ENCODE measurements around the gene MAP3K5. TPM values are rescaled to one million over a fixed set of nuclear protein-coding genes. Genes with fewer than 3 reads are reported as not detected.

MAP3K5 gene
- total RNA-seq, 1 donor from 2014 or later, result 4.5 TPM

GRCh38 chr6:136751991-136752390 is 40.3 kb downstream of the MAP3K5 start:
- DNase-seq (ENCODE audit: extremely low read depth, low read depth, low spot score), result no peak

DNA sequence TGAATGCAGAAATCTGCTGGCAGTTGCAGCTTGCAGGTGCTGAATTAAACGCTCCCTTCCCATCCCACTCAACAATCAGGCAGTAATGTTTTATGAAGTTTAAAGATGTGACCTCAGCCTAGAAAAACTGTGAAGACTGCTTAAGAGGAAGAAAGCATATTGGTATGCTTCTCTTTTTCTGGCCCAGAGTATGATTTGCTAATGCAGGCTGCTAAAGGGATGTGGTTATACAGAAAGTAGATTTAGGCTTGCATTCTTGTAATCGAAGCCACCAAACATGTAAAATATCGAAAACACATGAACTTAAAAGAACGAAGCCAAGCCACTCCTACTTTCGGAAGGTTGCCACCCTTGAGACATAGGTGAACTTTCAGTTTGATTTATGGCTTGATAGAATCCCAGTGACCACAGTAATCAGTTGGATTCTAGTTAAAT is 40.7 kb downstream of the MAP3K5 start:
- DNase-seq (ENCODE audit: extremely low read depth, low read depth, low spot score), result no peak

GRCh38 chr6:136750696-136751521 is 41.4 kb downstream of the MAP3K5 start:
- DNase-seq (ENCODE audit: extremely low read depth, low read depth, low spot score), result no peak

DNA sequence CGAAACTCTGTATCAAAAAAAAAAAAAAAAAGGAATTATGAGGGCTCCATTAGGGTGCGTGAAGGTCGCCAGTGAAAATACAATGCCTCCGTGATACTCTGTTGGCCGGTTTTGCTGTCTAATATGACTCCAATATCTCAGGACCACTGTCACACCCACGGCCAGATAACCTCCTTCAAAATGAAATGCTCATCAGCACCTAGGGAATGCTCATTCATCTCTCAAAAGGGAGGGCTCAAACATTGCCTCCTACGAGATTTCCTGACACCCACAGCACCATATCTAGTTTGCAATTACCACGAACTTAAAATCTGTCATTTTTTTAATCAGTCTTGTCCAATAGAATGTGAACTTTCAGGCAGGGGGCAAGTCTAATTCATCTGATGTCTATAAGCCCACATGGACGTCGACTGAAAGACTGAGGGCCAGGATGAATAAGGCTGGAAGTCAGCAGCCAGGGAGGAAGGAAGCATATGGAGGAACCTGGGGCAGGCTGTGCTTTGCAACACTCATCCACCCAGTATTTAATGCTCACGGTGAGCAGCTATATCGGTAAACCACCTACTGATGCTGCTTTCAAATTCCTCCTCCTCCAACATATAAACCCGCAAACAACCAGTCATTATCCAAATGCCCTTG is 42.8 kb downstream of the MAP3K5 start:
- no peak for DNase-seq (ENCODE audit: extremely low read depth, low read depth, low spot score)

GRCh38 chr6:136747507-136747906 is 44.8 kb downstream of the MAP3K5 start:
- no peak for DNase-seq (ENCODE audit: extremely low read depth, low read depth, low spot score)

DNA sequence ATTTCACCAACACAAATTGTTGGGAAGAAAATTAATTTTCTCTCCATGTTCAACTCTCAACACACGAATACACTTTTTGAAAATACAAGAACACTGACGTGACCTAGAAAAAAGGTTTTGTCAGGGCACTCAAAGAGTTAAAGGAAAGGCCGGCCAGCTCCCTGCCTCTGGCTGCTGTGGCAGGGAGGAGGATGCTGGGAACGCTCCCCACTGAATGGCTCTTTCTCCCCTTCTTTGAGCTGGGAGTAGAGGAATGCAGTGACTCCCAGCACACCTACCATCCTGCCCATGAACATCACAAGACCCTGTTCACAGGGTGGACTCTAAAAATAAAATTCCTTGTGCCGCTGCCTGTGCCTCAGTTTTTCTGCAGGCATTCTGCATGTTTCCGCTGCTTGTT is 47.0 kb downstream of the MAP3K5 start:
- no peak for DNase-seq (ENCODE audit: extremely low read depth, low read depth, low spot score)

DNA sequence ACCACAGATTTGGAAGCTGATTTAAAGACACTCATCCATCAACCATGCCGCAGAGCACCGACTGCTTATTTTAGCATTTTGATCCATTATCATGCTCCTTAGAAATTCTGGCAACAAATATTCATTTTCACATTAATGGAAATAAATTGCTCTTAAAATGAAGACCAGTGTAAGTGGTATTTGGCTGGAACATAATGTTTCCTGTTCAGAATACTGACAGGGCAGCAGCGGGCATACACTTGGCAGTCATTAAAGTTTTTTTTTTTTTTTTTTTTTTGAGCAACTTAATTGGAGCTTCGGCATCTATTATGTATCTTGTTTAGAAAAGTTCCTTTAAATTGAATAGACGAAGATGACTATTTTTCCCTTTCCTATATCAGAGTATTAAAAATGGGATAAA is 47.4 kb downstream of the MAP3K5 start:
- DNase-seq (ENCODE audit: extremely low read depth, low read depth, low spot score), result no peak

DNA sequence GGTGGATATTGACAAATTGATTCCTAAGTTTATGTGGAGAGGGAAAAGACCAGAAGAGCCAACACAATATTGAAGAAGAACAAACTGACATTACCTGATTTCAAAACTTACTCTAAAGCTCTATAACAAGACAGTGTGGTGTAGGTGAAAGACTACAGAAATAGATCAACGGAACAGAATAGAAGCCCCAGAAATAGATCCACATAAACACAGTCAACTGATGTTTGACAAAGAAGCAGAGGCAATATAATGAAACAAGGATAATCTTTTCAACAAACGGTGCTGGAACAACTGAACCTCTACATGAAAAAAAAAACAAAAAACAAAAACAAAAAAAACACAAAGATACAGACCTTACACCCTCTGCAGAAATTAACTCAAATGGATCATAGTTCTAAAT is 50.2 kb downstream of the MAP3K5 start:
- no peak for DNase-seq (ENCODE audit: extremely low read depth, low read depth, low spot score)

DNA sequence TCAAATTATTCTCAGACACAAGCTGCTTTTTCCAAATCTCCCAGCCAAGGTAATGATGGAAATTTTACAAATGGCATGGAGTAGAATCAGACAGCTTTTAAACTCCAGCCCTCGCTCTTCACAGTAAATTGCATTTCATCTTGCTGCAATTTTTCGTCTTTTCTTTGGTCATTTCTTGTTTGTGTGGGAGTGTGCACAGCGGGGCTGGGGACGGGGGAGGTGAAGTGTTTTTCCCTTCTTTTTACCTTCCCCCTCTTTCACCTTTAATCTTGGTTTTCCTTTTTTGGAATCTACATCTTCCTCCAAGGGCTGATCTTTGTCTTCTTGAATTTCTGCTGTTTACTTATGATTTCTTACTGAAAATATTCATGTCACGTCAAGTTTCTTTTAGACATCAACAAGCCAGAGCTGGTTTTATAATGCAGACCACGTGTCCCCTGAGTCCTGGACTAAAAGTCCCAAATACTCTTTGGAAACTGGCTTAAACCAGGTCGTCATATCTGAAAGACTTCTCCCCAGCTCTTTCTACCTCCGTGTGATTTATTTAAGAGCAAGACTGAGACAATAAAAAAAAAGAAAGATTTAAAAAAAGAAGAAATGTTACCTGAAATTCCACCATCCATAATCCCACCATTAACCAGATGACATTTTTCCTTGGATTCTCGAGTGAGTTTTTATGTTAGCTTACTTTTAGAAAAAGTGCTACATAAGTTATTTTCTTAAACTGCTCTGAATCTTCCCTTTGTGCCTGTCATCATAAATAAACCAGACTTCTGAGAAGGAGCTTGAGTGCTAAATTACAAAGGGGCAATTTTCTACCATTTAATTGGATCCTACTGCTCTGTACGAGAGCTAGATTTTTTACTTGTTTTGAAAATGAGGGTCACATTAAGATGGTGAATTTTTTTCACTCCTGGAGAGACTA is 52.0 kb downstream of the MAP3K5 start:
- no peak for DNase-seq (ENCODE audit: extremely low read depth, low read depth, low spot score)

GRCh38 chr6:136739501-136739900 is 52.8 kb downstream of the MAP3K5 start:
- DNase-seq (ENCODE audit: extremely low read depth, low read depth, low spot score), result no peak

DNA sequence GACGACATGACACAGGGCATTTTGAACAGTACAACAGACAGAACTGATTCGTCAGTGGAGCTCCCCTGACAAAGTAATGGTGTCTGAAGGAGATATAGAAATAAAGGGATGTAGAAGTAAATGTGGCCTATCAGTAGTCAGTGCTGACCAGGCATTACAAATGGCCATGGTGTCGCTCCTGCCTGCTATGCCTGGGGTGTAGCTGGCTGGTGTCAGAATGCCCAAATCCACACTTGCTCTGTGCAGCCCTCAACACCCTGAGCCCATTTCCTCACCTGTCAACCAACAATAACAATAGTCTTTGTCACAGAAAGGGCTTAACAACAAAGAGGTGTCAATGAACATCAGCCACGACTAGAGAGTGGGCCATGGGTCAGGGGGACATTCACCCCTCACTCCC is 53.2 kb downstream of the MAP3K5 start:
- DNase-seq (ENCODE audit: extremely low read depth, low read depth, low spot score), result no peak

DNA sequence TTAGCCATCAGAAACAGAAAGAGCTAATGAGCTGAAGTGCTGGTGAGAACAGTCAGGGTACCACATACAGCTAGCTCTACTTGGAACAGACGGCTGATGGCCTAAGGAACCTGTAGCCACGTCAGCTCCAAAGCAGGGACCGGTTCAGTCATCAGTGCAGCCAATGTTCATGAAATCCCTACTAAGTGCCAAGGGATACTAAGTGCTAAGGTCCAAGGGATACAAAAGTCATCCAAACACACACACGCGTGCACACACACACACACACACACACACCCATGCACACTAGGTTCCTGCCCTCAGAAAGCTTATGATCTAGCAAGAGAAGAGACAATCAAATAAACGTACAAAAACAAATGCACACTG is 53.6 kb downstream of the MAP3K5 start:
- no peak for DNase-seq (ENCODE audit: extremely low read depth, low read depth, low spot score)

DNA sequence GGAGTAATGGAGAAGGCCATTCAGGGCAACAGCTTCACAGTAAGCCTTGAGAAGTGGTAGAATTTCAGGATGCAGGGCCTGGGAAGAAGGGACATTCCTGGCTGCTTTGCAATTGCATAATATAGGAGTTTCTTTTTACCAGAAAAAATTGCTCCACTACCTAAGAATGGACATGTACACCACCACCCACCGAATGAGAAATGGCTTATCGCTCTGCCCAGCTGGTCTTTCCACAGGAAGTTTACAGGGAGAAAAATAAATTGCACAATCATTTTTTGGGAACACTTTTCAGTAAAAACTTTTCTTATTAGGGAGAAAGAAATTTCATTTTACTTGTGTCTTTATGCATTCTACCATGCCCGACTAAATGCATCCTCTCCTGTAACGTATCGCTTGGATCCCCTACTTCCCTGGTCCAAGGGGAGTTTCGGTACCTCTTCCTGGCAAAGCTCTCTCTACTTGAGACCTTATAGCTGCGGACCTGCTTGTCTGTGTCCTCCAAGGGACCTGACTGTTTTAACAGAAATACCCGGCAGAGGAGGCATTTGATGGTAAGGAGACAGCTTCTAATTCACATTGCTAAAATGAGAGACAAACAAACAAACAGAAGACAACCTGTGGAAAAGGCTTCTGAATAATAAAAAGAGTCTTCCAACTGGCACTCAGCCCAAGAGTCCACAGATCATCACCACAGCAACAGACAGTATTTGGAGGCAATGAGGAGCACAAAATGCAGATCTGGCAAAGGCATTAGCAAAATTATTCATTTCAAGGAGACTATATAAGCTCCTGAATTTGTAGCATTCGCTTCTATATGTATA is 54.2 kb downstream of the MAP3K5 start:
- DNase-seq (ENCODE audit: extremely low read depth, low read depth, low spot score), result no peak

DNA sequence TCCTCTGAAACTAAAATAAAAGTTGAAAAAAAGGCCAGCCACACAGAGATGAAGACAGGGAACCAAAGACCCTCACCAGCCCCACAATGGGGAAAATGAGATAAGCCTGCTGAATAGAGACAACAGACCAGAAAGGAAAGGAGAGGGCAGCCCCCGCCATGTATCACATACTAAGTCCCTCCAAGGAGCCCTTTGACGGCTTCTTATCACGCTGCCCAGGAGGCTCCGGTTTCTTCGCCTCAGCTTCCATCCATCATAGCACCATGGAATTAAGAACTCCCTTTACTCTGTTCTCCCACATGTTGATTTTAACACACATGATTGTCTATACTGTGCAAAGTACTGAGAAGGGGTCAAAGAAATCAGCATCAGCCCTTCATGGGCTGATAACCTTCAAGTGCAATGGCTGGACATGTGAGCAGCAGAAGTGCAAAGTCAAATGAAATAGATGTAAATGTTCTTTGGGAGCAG is 54.9 kb downstream of the MAP3K5 start:
- no peak for DNase-seq (ENCODE audit: extremely low read depth, low read depth, low spot score)

DNA sequence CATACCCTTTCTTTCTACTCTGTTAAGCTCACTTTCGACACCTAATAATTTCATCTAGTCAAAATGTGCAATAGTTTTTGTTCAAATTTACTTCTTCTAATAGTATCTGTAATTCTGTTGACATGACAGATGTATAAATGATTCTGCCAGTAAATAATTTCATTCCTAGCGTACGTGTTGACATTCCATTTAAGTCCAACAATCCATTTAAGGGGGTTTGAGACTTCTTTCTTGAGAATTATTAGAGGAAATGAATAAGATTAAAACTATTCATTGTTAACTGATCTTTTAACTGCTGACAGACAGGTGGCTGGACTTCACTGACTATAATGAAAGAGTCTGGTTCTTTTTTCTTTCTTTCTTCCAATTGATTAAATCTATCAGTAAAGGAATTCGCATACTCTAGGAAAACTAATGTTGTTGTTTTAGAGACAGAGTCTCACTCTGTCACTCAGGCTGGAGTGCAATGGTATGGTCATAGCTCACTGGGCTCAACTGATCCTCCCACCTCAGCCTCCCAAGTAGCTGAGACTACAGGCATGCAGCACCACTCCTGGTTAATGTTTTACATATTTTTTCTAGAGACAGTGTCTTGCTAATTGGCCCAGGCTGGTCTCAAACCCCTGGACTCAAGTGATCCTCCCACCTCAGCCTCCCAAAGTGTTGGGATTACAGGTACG is 55.9 kb downstream of the MAP3K5 start:
- DNase-seq (ENCODE audit: extremely low read depth, low read depth, low spot score), result no peak

DNA sequence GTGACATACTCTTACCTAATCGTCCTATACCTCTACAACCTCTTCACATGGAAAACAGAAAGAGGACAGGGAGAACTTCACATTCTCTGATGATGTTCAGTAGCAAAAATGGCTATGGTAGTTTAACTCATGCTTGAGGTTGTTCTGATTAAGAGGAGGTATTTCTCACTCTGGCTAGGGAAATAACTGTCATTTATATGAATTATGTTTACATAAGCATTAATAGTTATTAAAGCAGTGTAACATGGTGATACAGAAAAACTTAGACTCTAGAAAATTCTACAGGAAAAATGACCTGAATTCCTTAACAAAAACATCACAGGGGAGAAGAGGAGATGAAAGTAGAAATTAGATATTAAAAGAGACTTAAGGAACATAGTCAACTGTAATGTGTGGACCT is 57.3 kb downstream of the MAP3K5 start:
- no peak for DNase-seq (ENCODE audit: extremely low read depth, low read depth, low spot score)

DNA sequence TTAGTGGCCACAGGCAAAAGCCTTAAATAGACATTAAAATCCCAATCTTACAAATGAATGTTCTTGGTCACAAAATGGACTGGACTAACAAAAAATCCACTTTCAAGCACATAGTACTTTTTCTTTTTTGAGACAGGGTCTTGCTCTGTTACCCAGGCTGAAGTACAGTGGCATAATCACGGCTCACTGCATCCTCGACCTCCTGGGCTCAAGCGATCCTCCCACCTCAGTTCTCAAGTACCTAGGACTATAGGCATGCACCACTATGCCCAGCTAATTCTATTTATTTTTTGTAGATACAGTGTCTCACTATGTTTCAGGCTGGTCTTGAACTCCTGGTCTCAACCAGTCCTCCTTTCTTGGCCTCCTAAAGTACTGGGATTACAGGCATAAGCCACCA is 59.4 kb downstream of the MAP3K5 start:
- DNase-seq (ENCODE audit: extremely low read depth, low read depth, low spot score), result no peak

- no peak for DNase-seq (ENCODE audit: extremely low read depth, low read depth, low spot score)
These were observed 62.4 kb downstream of the MAP3K5 start for GRCh38 chr6:136729832-136730231.

DNA sequence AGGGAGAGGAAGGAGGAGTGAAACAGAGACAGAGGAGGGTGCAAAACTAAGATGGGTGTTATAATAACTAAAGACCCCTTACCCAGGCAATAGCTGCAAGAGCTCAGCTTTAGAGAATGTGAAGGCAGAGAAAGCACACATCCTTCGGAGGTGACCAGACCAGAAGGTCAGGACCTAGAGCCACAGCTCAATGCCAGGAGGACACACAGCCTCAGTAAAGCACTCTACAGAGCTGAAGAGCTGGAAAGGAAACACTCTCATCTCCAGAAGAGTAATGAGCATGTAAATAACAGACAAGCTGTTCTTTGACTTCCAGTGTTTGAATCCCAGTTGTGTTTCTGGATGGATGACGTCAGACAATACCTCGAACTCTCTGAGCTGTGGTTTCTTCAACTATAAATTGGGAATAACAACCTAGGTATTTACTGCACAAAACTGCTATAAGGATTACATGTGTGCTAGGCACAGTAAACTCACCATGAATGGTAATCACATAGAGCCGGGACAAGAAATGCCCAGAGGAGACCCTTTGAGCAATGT is 63.2 kb downstream of the MAP3K5 start:
- no peak for DNase-seq (ENCODE audit: extremely low read depth, low read depth, low spot score)
